SK-N-SH (cell line): ENCODE measurements around the gene PCDHGC4. TPM values are rescaled to one million over a fixed set of nuclear protein-coding genes. Genes with fewer than 3 reads are reported as not detected.
A peak's percentile ranks its signal among the peaks of the same experiment; 100 is the strongest.

Experiments used
- CTCF ChIA-PET: fragments of 300-600, 350-600 bp; formaldehyde crosslinking; extraction: SDS; loops from one replicate; lab custom pipeline; 2021; lab: Yijun Ruan, JAX
- POLR2A ChIA-PET: fragments of 350-600 bp; sonication (Branson Sonifier 250); formaldehyde crosslinking; extraction: SDS; loops from one replicate; lab custom pipeline; 2020; ENCODE audit warnings: antibody characterized with exemption, inconsistent platforms; lab: Yijun Ruan, JAX
- DNase-seq: peaks from one replicate; pipeline ENCODE4 v3.0.0; 2012
- H2AFZ ChIP-seq: fragments of 200-600 bp; sonication (generic); 2 replicates; pipeline ENCODE4 v1.8.1; 2016; ENCODE audit warnings: antibody characterized with exemption, mild to moderate bottlenecking, low read depth
- H3F3A ChIP-seq: fragments of 200-600 bp; sonication (generic); replicated peaks from 2 replicates; pipeline ENCODE3; 2016; ENCODE audit warnings: antibody characterized with exemption, mild to moderate bottlenecking; ENCODE audit not compliant: insufficient read depth
- H3K27ac ChIP-seq, 2 experiments: fragments of 200-500 bp in 1 of 2; fragments of 200-600 bp in 1 of 2; sonication (Bioruptor generic) in 1 of 2; sonication (generic), shearing (Covaris generic) in 1 of 2; 2 replicates each; pipeline versions ENCODE4 v1.5.1 to v1.6.1; 2014 to 2016; ENCODE audit warnings: low read depth in 2 of 2, inconsistent platforms in 1 of 2, low read length in 1 of 2, mild to moderate bottlenecking in 1 of 2, mixed read lengths in 1 of 2
- H3K27me3 ChIP-seq: fragments of 200-600 bp; sonication (generic), shearing (Covaris generic); 2 replicates; pipeline ENCODE4 v1.6.1; 2016; ENCODE audit warnings: mixed run types; ENCODE audit not compliant: insufficient read depth
- H3K36me3 ChIP-seq, 2 experiments: fragments of 200-500 bp in 1 of 2; fragments of 200-600 bp in 1 of 2; sonication (Bioruptor generic) in 1 of 2; sonication (generic) in 1 of 2; replicated peaks in 1 of 2; 2 replicates each; pipeline versions ENCODE3 to v1.5.1; 2014 to 2016; ENCODE audit warnings: low read length in 1 of 2, mild to moderate bottlenecking in 1 of 2; ENCODE audit not compliant: insufficient read depth in 2 of 2, control insufficient read depth in 1 of 2
- H3K4me1 ChIP-seq, 2 experiments: fragments of 200-500 bp in 1 of 2; fragments of 200-600 bp in 1 of 2; sonication (Bioruptor generic) in 1 of 2; sonication (generic), shearing (Covaris generic) in 1 of 2; 2 replicates each; pipeline versions ENCODE4 v1.5.1 to v1.6.1; 2014 to 2016; ENCODE audit warnings: low read depth in 1 of 2, low read length in 1 of 2, mixed run types in 1 of 2; ENCODE audit not compliant: insufficient read depth in 2 of 2, control insufficient read depth in 1 of 2
- H3K4me2 ChIP-seq: fragments of 200-600 bp; sonication (generic), shearing (Covaris generic); 2 replicates; pipeline ENCODE4 v1.6.1; 2017; ENCODE audit warnings: mixed run types
- H3K4me3 ChIP-seq, 2 experiments: fragments of 200-500 bp in 1 of 2; fragments of 200-600 bp in 1 of 2; sonication (Bioruptor generic) in 1 of 2; sonication (generic), shearing (Covaris generic) in 1 of 2; 2 replicates each; pipeline versions ENCODE4 v1.5.1 to v1.8.1; 2014 to 2016; ENCODE audit warnings: low read depth in 2 of 2, inconsistent platforms in 1 of 2, low read length in 1 of 2, mild to moderate bottlenecking in 1 of 2, mixed read lengths in 1 of 2, moderate library complexity in 1 of 2
- H3K79me2 ChIP-seq: fragments of 200-600 bp; sonication (generic); 2 replicates; pipeline ENCODE4 v1.8.1; 2017; ENCODE audit warnings: mild to moderate bottlenecking; ENCODE audit not compliant: insufficient read depth
- H3K9ac ChIP-seq: fragments of 200-600 bp; sonication (generic); 2 replicates; pipeline ENCODE4 v1.6.1; 2017; ENCODE audit warnings: mixed run types
- H3K9me2 ChIP-seq: fragments of 200-600 bp; sonication (generic); 2 replicates; pipeline ENCODE4 v1.6.1; 2017; ENCODE audit warnings: mixed run types
- H3K9me3 ChIP-seq: fragments of 200-600 bp; sonication (generic); 2 replicates; pipeline ENCODE4 v1.6.1; 2017; ENCODE audit warnings: mixed run types, mild to moderate bottlenecking, moderate library complexity
- H4K20me1 ChIP-seq: fragments of 200-600 bp; sonication (generic); 2 replicates; pipeline ENCODE4 v1.6.1; 2017; ENCODE audit warnings: mild to moderate bottlenecking, mixed run types; ENCODE audit not compliant: insufficient read depth
- ELF1 ChIP-seq: IDR thresholded peaks from 2 replicates; pipeline ENCODE4 v1.4.0; 2012
- EP300 ChIP-seq, 2 experiments: IDR thresholded peaks; 2 replicates each; pipeline versions ENCODE4 v1.4.0 to v1.6.1; 2012; ENCODE audit warnings: borderline replicate concordance in 1 of 2, low read depth in 1 of 2, low read length in 1 of 2
- FOSL2 ChIP-seq: IDR thresholded peaks from 2 replicates; pipeline ENCODE4 v1.4.0; 2012; ENCODE audit warnings: low read depth, mild to moderate bottlenecking, moderate library complexity, borderline replicate concordance
- FOXJ3 ChIP-seq: sonication (generic); formaldehyde crosslinking; IDR thresholded peaks from 2 replicates; pipeline ENCODE4 v1.5.1; 2020; ENCODE audit warnings: mild to moderate bottlenecking, missing genetic modification reagents
- FOXM1 ChIP-seq: IDR thresholded peaks from 2 replicates; pipeline ENCODE4 v1.4.0; 2012; ENCODE audit warnings: low read depth, mild to moderate bottlenecking
- GABPA ChIP-seq: IDR thresholded peaks from 2 replicates; pipeline ENCODE4 v1.4.0; 2012; ENCODE audit warnings: low read depth, mild to moderate bottlenecking
- MEF2A ChIP-seq: IDR thresholded peaks from 2 replicates; pipeline ENCODE4 v1.4.0; 2012; ENCODE audit warnings: low read depth, borderline replicate concordance
- POLR2AphosphoS5 ChIP-seq: IDR thresholded peaks from 2 replicates; pipeline ENCODE4 v1.6.1; 2012; ENCODE audit warnings: low read depth, low read length
- RXRA ChIP-seq: IDR thresholded peaks from 2 replicates; pipeline ENCODE4 v1.4.0; 2012; ENCODE audit warnings: low read depth, mild to moderate bottlenecking, borderline replicate concordance
- SIN3A ChIP-seq: IDR thresholded peaks from 2 replicates; pipeline ENCODE4 v1.6.1; 2012; ENCODE audit warnings: low read depth, mild to moderate bottlenecking, low read length, moderate library complexity, borderline replicate concordance
- TAF1 ChIP-seq: IDR thresholded peaks from 2 replicates; pipeline ENCODE4 v1.6.1; 2012; ENCODE audit warnings: low read depth, mild to moderate bottlenecking, low read length, moderate library complexity, borderline replicate concordance
- TCF12 ChIP-seq: IDR thresholded peaks from 2 replicates; pipeline ENCODE4 v1.4.0; 2012
- WGBS: methylation state at CpG from one replicate; pipeline ENCODE4 v1.1.6; 2017; ENCODE audit warnings: low lambda C conversion rate; 5-methylcytosine and 5-hydroxymethylcytosine counted together
- polyA plus RNA-seq, 3 experiments: library from polyadenylated mRNA; depleted of rRNA; stranded (reverse); fragments of >200 nt; gene quantifications; 2 replicates each; pipeline ENCODE4 v1.2.3, GENCODE V29; 2012
- TF ChIP-seq, protein P1 (sequence below): IDR thresholded peaks from 2 replicates; pipeline ENCODE4 v1.4.0; 2012; ENCODE audit warnings: low read depth, borderline replicate concordance
- TF ChIP-seq, protein P2 (sequence below): fragments of 200-600 bp; sonication (generic); IDR thresholded peaks from 2 replicates; pipeline ENCODE4 v1.6.1; 2017; ENCODE audit warnings: antibody characterized with exemption, mild to moderate bottlenecking, moderate library complexity
- TF ChIP-seq, protein P3 (sequence below): IDR thresholded peaks from 2 replicates; pipeline ENCODE4; 2012
- TF ChIP-seq, protein P4 (sequence below): fragments of 150-350 bp; IDR thresholded peaks from 2 replicates; pipeline ENCODE4 v1.6.1; 2017; ENCODE audit warnings: antibody characterized with exemption, low read length, low read depth, borderline replicate concordance
- TF ChIP-seq, protein P5 (sequence below): IDR thresholded peaks from 2 replicates; pipeline ENCODE4 v1.4.0; 2012; ENCODE audit warnings: low read depth, borderline replicate concordance

The PCDHGC4 gene
- polyA plus RNA-seq, 1 of the 3 experiments (the other 2 are of a cell fraction), result 0.53 TPM

DNA sequence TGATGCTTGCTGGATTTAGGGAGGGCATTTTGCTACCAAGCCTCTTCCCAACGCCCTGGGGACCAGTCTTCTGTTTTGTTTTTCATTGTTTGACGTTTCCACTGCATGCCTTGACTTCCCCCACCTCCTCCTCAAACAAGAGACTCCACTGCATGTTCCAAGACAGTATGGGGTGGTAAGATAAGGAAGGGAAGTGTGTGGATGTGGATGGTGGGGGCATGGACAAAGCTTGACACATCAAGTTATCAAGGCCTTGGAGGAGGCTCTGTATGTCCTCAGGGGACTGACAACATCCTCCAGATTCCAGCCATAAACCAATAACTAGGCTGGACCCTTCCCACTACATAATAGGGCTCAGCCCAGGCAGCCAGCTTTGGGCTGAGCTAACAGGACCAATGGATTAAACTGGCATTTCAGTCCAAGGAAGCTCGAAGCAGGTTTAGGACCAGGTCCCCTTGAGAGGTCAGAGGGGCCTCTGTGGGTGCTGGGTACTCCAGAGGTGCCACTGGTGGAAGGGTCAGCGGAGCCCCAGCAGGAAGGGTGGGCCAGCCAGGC is 27.0 kb downstream of the PCDHGC4 start:
- H3K4me2 ChIP-seq, result no peak overlapping the region
- no peak overlapping the region for H3K9ac ChIP-seq
- no peaks in the 10 kb centered on the region for H4K20me1 ChIP-seq
- POLR2A ChIA-PET, result interaction anchor here (0.7 kb wide), 1 partner anchor 27 kb away, joined by 3 read pairs; no protein-coding TSS in a partner anchor
- WGBS, result 89% methylated on average over 3 of the region's 4 CpGs
- no peak for DNase-seq
- no peaks in the 10 kb centered on the region for H3K9me3 ChIP-seq
- H3K9me2 ChIP-seq, result no peaks in the 10 kb centered on the region
- CTCF ChIA-PET, result interaction anchor here (0.8 to 10.1 kb wide), 9 partner anchors 12 to 329 kb away, joined by 3 to 113 read pairs (median 6); partner anchors contain the start of genes PCDHB16, PCDHGB7, PCDHGC3 and PCDHGC4
- H3K79me2 ChIP-seq, result peaks cover 3% of the 10 kb centered on the region; the same call in 1 of the 2 replicates
- no peak overlapping the region for H2AFZ ChIP-seq
- H3K4me1 ChIP-seq, result peaks cover 76 to 77% of the 10 kb centered on the region in 2 experiments
- no peaks in the 10 kb centered on the region for H3K27me3 ChIP-seq
- peaks cover 69% of the 10 kb centered on the region for H3F3A ChIP-seq
- H3K4me3 ChIP-seq, result no peak overlapping the region
- H3K27ac ChIP-seq, result peak overlapping the region; percentile 53 to 99; a peak in 2 of 4 replicates
- TF ChIP-seq FOSL2 (no peak), TAF1 (no peak), FOXM1 (no peak), SIN3A (no peak), TCF12 (no peak), RXRA (no peak), FOXJ3 (no peak), GABPA (no peak), EP300 (IDR thresholded peaks at IDR 0.05; ENCODE audit: borderline replicate concordance in 1 of 2, low read depth in 1 of 2, low read length in 1 of 2) (no peak), POLR2AphosphoS5 (no peak), MEF2A (no peak), ELF1 (no peak)
- TF ChIP-seq, protein P1, sequence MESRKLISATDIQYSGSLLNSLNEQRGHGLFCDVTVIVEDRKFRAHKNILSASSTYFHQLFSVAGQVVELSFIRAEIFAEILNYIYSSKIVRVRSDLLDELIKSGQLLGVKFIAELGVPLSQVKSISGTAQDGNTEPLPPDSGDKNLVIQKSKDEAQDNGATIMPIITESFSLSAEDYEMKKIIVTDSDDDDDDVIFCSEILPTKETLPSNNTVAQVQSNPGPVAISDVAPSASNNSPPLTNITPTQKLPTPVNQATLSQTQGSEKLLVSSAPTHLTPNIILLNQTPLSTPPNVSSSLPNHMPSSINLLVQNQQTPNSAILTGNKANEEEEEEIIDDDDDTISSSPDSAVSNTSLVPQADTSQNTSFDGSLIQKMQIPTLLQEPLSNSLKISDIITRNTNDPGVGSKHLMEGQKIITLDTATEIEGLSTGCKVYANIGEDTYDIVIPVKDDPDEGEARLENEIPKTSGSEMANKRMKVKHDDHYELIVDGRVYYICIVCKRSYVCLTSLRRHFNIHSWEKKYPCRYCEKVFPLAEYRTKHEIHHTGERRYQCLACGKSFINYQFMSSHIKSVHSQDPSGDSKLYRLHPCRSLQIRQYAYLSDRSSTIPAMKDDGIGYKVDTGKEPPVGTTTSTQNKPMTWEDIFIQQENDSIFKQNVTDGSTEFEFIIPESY, result no peak
- TF ChIP-seq, protein P2, sequence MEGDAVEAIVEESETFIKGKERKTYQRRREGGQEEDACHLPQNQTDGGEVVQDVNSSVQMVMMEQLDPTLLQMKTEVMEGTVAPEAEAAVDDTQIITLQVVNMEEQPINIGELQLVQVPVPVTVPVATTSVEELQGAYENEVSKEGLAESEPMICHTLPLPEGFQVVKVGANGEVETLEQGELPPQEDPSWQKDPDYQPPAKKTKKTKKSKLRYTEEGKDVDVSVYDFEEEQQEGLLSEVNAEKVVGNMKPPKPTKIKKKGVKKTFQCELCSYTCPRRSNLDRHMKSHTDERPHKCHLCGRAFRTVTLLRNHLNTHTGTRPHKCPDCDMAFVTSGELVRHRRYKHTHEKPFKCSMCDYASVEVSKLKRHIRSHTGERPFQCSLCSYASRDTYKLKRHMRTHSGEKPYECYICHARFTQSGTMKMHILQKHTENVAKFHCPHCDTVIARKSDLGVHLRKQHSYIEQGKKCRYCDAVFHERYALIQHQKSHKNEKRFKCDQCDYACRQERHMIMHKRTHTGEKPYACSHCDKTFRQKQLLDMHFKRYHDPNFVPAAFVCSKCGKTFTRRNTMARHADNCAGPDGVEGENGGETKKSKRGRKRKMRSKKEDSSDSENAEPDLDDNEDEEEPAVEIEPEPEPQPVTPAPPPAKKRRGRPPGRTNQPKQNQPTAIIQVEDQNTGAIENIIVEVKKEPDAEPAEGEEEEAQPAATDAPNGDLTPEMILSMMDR, result no peak
- TF ChIP-seq, protein P3, sequence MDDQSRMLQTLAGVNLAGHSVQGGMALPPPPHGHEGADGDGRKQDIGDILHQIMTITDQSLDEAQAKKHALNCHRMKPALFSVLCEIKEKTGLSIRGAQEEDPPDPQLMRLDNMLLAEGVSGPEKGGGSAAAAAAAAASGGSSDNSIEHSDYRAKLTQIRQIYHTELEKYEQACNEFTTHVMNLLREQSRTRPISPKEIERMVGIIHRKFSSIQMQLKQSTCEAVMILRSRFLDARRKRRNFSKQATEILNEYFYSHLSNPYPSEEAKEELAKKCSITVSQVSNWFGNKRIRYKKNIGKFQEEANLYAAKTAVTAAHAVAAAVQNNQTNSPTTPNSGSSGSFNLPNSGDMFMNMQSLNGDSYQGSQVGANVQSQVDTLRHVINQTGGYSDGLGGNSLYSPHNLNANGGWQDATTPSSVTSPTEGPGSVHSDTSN, result no peak
- TF ChIP-seq, protein P4, sequence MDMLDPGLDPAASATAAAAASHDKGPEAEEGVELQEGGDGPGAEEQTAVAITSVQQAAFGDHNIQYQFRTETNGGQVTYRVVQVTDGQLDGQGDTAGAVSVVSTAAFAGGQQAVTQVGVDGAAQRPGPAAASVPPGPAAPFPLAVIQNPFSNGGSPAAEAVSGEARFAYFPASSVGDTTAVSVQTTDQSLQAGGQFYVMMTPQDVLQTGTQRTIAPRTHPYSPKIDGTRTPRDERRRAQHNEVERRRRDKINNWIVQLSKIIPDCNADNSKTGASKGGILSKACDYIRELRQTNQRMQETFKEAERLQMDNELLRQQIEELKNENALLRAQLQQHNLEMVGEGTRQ, result no peak
- TF ChIP-seq, protein P5, sequence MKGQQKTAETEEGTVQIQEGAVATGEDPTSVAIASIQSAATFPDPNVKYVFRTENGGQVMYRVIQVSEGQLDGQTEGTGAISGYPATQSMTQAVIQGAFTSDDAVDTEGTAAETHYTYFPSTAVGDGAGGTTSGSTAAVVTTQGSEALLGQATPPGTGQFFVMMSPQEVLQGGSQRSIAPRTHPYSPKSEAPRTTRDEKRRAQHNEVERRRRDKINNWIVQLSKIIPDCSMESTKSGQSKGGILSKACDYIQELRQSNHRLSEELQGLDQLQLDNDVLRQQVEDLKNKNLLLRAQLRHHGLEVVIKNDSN, result no peak
- TF ChIP-seq, all 33 proteins: peak for 0
- H3K36me3 ChIP-seq, result peaks cover 25 to 34% of the 10 kb centered on the region in 2 experiments
